HUES6 (cell line): ENCODE results near the gene IP6K2.
"Not testable (repeated sequence)": the region's sequence is repeated elsewhere in the genome, so short reads cannot be mapped to it uniquely, and the experiment has no call there.

Experiments used
- H3K27ac ChIP-seq: 2 replicates; pipeline ENCODE4 v1.7.0; 2013; ENCODE audit warnings: low read depth, mild to moderate bottlenecking, low read length, inconsistent platforms
- H3K27me3 ChIP-seq: 2 replicates; pipeline ENCODE4 v1.6.1; 2013; ENCODE audit warnings: low read length; ENCODE audit not compliant: control insufficient read depth, insufficient read depth
- H3K36me3 ChIP-seq: 2 replicates; pipeline ENCODE4 v1.6.1; 2013; ENCODE audit warnings: low read length; ENCODE audit not compliant: control insufficient read depth, insufficient read depth
- H3K4me1 ChIP-seq: 2 replicates; pipeline ENCODE4 v1.6.1; 2013; ENCODE audit warnings: low read length; ENCODE audit not compliant: control insufficient read depth, insufficient read depth
- H3K4me3 ChIP-seq: 2 replicates; pipeline ENCODE4 v1.5.1; 2013; ENCODE audit warnings: low read depth, low read length
- H3K9ac ChIP-seq: one replicate; pipeline ENCODE4 v1.6.1; 2013; ENCODE audit warnings: mild to moderate bottlenecking, low read length
- H3K9me3 ChIP-seq: 2 replicates; pipeline ENCODE4 v1.6.1; 2013; ENCODE audit warnings: low read depth, low read length; ENCODE audit not compliant: control insufficient read depth, insufficient read depth

Gene IP6K2

GRCh38 chr3:48747015-48747615 lies 30.1 kb upstream of the IP6K2 start:
- Histone ChIP-seq H3K27me3 (no peaks in the 10 kb centered on the region), H3K9ac (no peak overlapping the region), H3K36me3 (peaks cover 8% of the 10 kb centered on the region), H3K9me3 (no peaks in the 10 kb centered on the region), H3K4me1 (no peaks in the 10 kb centered on the region), H3K4me3 (no peak overlapping the region), H3K27ac (no peak overlapping the region)

DNA sequence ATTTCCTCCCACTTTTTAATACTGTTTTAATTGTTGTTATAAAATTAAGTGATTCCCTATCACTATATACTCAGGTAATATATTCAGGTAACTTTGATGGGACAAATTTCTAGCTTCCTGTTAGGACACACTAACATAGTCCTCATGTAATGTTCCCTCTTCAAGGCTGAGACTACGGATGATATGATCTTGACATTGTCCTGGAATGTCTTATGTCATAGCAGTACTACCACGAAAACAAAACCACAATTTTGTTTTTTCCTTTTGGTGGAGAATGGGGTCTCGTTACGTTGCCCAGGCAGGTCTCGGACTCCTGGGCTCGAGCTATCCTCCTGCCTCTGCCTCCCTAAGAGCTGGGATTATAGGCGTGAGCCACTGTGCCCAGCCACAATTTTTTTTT lies 26.8 kb upstream of the IP6K2 start:
- H3K27me3 ChIP-seq: no peaks in the 10 kb centered on the region; the same call in 1 of the 2 replicates
- peaks cover 4% of the 10 kb centered on the region; the same call in 1 of the 2 replicates for H3K4me1 ChIP-seq
- H3K4me3 ChIP-seq: no peak overlapping the region
- H3K9me3 ChIP-seq: no peaks in the 10 kb centered on the region
- H3K36me3 ChIP-seq: no peaks in the 10 kb centered on the region
- no peak overlapping the region for H3K9ac ChIP-seq
- no peak overlapping the region for H3K27ac ChIP-seq

DNA sequence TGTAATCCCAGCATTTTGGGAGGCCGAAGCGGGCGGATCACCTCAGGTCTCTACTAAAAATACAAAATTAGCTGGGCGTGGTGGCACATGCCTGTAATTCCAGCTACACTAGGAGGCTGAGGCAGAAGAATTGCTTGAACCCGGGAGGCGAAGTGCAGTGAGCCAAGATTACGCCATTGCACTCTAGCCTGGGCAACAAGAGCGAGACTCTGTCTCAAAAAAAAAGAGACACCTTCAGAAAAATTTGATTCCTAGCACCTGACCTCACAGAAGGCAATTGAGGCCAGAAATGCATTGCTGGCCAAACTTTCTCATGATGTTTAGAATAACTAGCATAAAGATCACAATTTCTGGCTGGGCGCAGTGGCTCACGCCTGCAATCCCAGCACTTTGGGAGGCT lies 24.2 kb upstream of the IP6K2 start:
- not testable (repeated sequence) for H3K36me3 ChIP-seq, H3K27me3 ChIP-seq, H3K9me3 ChIP-seq, H3K4me1 ChIP-seq, H3K4me3 ChIP-seq, H3K9ac ChIP-seq, H3K27ac ChIP-seq

GRCh38 chr3:48739955-48740823 lies 23.2 kb upstream of the IP6K2 start:
- Histone ChIP-seq H3K9me3 (no peaks in the 10 kb centered on the region), H3K4me1 (peaks cover 4% of the 10 kb centered on the region; the same call in 1 of the 2 replicates), H3K27ac (no peak overlapping the region), H3K27me3 (no peaks in the 10 kb centered on the region; the same call in 1 of the 2 replicates), H3K4me3 (no peak overlapping the region), H3K9ac (no peak overlapping the region), H3K36me3 (no peaks in the 10 kb centered on the region)

DNA sequence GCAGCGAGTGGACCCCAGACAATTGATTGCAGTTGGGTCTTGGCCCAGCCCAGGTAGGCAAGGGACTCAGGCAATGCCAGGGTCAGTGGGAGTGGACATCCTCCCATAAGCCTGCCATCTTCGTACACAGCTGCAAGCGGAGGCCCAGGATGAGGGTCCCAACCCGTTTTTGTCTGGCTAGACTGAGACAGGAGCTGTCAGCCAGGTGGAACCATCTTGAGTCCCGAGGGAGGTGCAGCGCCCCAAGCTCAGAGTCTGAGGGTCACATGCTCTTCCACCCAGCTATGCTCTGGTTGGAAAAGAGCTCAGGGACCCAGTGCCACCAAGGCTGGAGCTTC lies 22.6 kb upstream of the IP6K2 start:
- Histone ChIP-seq H3K9me3 (no peaks in the 10 kb centered on the region), H3K4me1 (peaks cover 4% of the 10 kb centered on the region; the same call in 1 of the 2 replicates), H3K9ac (no peak overlapping the region), H3K36me3 (no peaks in the 10 kb centered on the region), H3K27ac (no peak overlapping the region), H3K4me3 (no peak overlapping the region), H3K27me3 (no peaks in the 10 kb centered on the region; the same call in 1 of the 2 replicates)

GRCh38 chr3:48738926-48739616 lies 22.1 kb upstream of the IP6K2 start:
- Histone ChIP-seq H3K36me3 (no peaks in the 10 kb centered on the region), H3K9ac (no peak overlapping the region), H3K4me1 (peaks cover 4% of the 10 kb centered on the region; the same call in 1 of the 2 replicates), H3K4me3 (no peak overlapping the region), H3K27me3 (no peaks in the 10 kb centered on the region; the same call in 1 of the 2 replicates), H3K9me3 (no peaks in the 10 kb centered on the region), H3K27ac (no peak overlapping the region)

GRCh38 chr3:48738144-48738536 lies 21.1 kb upstream of the IP6K2 start:
- H3K4me1 ChIP-seq: peaks cover 4% of the 10 kb centered on the region; the same call in 1 of the 2 replicates
- no peak overlapping the region for H3K9ac ChIP-seq
- H3K27ac ChIP-seq: no peak overlapping the region
- no peaks in the 10 kb centered on the region; the same call in 1 of the 2 replicates for H3K27me3 ChIP-seq
- H3K9me3 ChIP-seq: peaks cover 2% of the 10 kb centered on the region; the same call in 1 of the 2 replicates
- H3K4me3 ChIP-seq: no peak overlapping the region
- no peaks in the 10 kb centered on the region for H3K36me3 ChIP-seq

DNA sequence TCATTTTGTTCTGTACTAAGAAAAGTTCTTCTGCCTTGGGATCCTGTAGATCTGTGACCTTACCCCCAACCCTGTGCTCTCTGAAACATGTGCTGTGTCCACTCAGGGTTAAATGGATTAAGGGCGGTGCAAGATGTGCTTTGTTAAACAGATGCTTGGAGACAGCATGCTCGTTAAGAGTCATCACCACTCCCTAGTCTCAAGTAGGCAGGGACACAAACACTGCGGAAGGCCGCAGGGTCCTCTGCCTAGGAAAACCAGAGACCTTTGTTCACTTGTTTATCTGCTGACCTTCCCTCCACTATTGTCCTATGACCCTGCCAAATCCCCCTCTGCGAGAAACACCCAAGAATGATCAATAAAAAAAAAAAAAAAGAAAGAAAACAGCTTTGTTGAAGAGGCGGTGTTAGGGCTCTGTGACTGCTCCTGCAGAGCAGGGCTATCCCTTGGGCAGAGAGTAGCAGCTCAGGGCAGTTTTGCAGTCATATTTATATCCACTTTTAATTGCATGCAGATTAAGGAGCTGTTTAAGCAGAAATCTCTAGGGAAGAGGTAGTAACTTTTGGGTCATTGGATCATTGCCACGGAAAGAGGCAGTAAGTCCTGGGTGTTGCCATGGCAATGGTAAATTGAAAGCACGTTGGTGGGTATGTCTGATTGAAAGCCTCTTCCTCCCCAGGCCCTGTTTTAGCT lies 18.2 kb upstream of the IP6K2 start:
- not testable (repeated sequence) for H3K36me3 ChIP-seq, H3K4me3 ChIP-seq, H3K4me1 ChIP-seq, H3K9ac ChIP-seq, H3K9me3 ChIP-seq, H3K27me3 ChIP-seq, H3K27ac ChIP-seq

DNA sequence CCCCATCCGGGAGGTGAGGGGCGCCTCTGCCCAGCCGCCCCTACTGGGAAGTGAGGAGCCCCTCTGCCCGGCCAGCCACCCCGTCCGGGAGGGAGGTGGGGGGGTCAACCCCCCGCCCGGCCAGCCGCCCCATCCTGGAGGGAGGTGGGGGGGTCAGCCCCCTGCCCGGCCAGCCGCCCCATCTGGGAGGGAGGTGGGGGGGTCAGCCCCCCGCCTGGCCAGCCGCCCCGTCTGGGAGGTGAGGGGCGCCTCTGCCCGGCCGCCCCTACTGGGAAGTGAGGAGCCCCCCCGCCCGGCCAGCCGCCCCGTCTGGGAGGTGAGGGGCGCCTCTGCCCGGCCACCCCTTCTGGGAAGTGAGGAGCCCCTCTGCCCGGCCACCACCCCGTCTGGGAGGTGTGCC lies 17.5 kb upstream of the IP6K2 start:
- H3K9me3 ChIP-seq, H3K36me3 ChIP-seq, H3K27ac ChIP-seq, H3K4me1 ChIP-seq, H3K4me3 ChIP-seq, H3K27me3 ChIP-seq, H3K9ac ChIP-seq: not testable (repeated sequence)

DNA sequence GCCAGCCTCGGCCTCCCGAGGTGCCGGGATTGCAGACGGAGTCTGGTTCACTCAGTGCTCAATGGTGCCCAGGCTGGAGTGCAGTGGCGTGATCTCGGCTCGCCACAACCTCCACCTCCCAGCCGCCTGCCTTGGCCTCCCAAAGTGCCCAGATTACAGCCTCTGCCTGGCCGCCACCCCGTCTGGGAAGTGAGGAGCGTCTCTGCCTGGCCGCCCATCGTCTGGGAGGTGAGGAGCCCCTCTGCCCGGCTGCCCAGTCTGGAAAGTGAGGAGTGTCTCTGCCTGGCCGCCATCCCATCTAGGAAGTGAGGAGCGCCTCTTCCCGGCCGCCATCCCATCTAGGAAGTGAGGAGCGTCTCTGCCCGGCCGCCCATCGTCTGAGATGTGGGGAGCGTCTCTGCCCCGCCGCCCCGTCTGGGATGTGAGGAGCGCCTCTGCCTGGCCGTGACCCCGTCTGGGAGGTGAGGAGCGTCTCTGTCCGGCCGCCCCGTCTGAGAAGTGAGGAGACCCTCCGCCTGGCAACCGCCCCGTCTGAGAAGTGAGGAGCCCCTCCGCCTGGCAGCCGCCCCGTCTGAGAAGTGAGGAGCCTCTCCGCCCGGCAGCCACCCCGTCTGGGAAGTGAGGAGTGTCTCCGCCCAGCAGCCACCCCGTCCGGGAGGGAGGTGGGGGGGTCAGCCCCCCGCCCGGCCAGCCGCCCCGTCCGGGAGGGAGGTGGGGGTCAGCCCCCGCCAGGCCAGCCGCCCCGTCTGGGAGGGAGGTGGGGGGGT lies 16.9 kb upstream of the IP6K2 start:
- not testable (repeated sequence) for H3K36me3 ChIP-seq, H3K9ac ChIP-seq, H3K4me1 ChIP-seq

More for the DNA sequence above, 16.9 kb upstream of the IP6K2 start:
- H3K9me3 ChIP-seq, H3K27me3 ChIP-seq, H3K4me3 ChIP-seq, H3K27ac ChIP-seq: not testable (repeated sequence)
